ENCODE results near the gene RAD18. TPM values are rescaled to one million over a fixed set of nuclear protein-coding genes. Genes with fewer than 3 reads are reported as not detected.

Gene RAD18
- total RNA-seq, 1 experiment from 2014 or later: 13.8 TPM

GRCh38 chr3:8986741-8987140 lies 23.5 kb upstream of the RAD18 start:
- ATAC-seq: no peak
- no TSS peak for BruUV-seq (replicated peaks)

DNA sequence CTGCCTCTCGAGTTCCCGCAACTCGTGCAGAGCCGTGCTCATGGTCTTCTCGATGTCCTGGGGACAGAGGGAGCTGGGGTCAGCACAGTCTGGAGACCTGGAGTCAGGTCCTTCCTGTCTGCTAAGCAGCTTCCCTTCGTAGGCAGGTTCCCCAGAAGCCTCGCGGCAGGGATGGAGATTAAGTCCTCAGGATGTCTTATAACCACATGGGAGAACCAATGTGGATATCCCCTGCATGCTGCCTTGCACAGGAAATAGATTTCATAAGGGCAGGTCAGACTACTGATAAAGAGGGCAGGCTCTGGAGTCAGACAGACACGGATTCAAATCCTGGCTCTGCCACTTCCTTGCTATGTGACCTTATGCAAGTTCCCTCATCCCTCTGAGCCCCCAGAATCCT lies 22.6 kb upstream of the RAD18 start:
- ChIA-PET POLR2A (no interaction called here), CTCF (no interaction called here)
- in situ Hi-C loops (cut with HindIII; ENCODE audit: low pct_unique_long_range_greater_than_20kb, low sequenced_read_pairs) (no loop called here), intact Hi-C loops (cut with micrococcal nuclease; ENCODE audit: unreplicated experiment) (loop anchor here (5.0 kb wide), 2 partner anchors 81 to 316 kb away; no protein-coding TSS in a partner anchor)
- no peaks in the 10 kb centered on the region for H3K4me1 ChIP-seq (ENCODE audit: control insufficient read depth, insufficient read depth, low read length)
- no TSS peak for BruUV-seq (replicated peaks)
- no peak overlapping the region for H3K4me3 ChIP-seq (ENCODE audit: low read depth in 2 of 2, low read length in 2 of 2)
- no peaks in the 10 kb centered on the region for H3K9me3 ChIP-seq (ENCODE audit: control insufficient read depth, insufficient read depth, low read depth, low read length)
- H3K27ac ChIP-seq (ENCODE audit: low read length): no peak overlapping the region
- no peaks in the 10 kb centered on the region for H3K36me3 ChIP-seq (ENCODE audit: control insufficient read depth, insufficient read depth, low read length)
- DNase-seq (ENCODE audit: low read depth, low spot score) (no peak), ATAC-seq (no peak)
- TF ChIP-seq REST (IDR thresholded peaks at IDR 0.05; ENCODE audit: insufficient read depth in 1 of 2, low read depth in 2 of 2, low read length in 1 of 2) (no peak), POLR2AphosphoS5 (IDR thresholded peaks at IDR 0.05; ENCODE audit: low read depth, low read length) (no peak), TCF7L2 (IDR thresholded peaks at IDR 0.05; ENCODE audit: low read depth, low read length) (no peak), SIN3A (IDR thresholded peaks at IDR 0.05; ENCODE audit: borderline replicate concordance, insufficient read depth, low read depth, low read length) (no peak), CTCF (IDR thresholded peaks at IDR 0.05) (no peak)
- no peaks in the 10 kb centered on the region for H3K27me3 ChIP-seq (ENCODE audit: control insufficient read depth, insufficient read depth, low read length)

More at GRCh38 chr3:8986741-8987140, 23.5 kb upstream of the RAD18 start:
- CTCF ChIA-PET: interaction anchor here (1.0 kb wide), 1 partner anchor 263 kb away, joined by 3 read pairs; the partner anchor contains the start of gene SRGAP3
- intact Hi-C loops (cut with micrococcal nuclease; ENCODE audit: unreplicated experiment): loop anchor here (5.0 kb wide), 2 partner anchors 81 to 316 kb away; no protein-coding TSS in a partner anchor
- in situ Hi-C loops (cut with HindIII; ENCODE audit: low pct_unique_long_range_greater_than_20kb, low sequenced_read_pairs): no loop called here
- POLR2A ChIA-PET: no interaction called here
- H3K4me3 ChIP-seq (ENCODE audit: low read depth in 2 of 2, low read length in 2 of 2): no peak overlapping the region
- H3K4me1 ChIP-seq (ENCODE audit: control insufficient read depth, insufficient read depth, low read length): no peaks in the 10 kb centered on the region
- H3K27ac ChIP-seq (ENCODE audit: low read length): no peak overlapping the region
- TF ChIP-seq REST (IDR thresholded peaks at IDR 0.05; ENCODE audit: insufficient read depth in 1 of 2, low read depth in 2 of 2, low read length in 1 of 2) (no peak), POLR2AphosphoS5 (IDR thresholded peaks at IDR 0.05; ENCODE audit: low read depth, low read length) (no peak), SIN3A (IDR thresholded peaks at IDR 0.05; ENCODE audit: borderline replicate concordance, insufficient read depth, low read depth, low read length) (no peak)
- H3K9me3 ChIP-seq (ENCODE audit: control insufficient read depth, insufficient read depth, low read depth, low read length): no peaks in the 10 kb centered on the region
- DNase-seq (ENCODE audit: low read depth, low spot score): no peak
- no peaks in the 10 kb centered on the region for H3K36me3 ChIP-seq (ENCODE audit: control insufficient read depth, insufficient read depth, low read length)
- no peaks in the 10 kb centered on the region for H3K27me3 ChIP-seq (ENCODE audit: control insufficient read depth, insufficient read depth, low read length)

Measured in Panc1 (cell line).